A549 (cell line): ENCODE measurements around the gene NHSL1. TPM values are rescaled to one million over a fixed set of nuclear protein-coding genes. Genes with fewer than 3 reads are reported as not detected.

ENCODE experiments used
- ATAC-seq, 2 experiments: fragments of 200-7000 bp in 1 of 2; fragments of >200 bp in 1 of 2; cut with Nextera tagmentation in 1 of 2; cut with Tn5 transposase in 1 of 2; 3 replicates each; pipeline versions ENCODE4 v1.8.0 to v1.9.1; 2018 to 2020; ENCODE audit warnings: mild to moderate bottlenecking in 1 of 2, moderate library complexity in 1 of 2
- CTCF ChIA-PET: fragments of 300-600 bp; sonication (Branson Sonifier 250); formaldehyde crosslinking; extraction: SDS; loops from one replicate; lab custom pipeline; 2021; ENCODE audit warnings: antibody characterized with exemption, inconsistent platforms; lab: Yijun Ruan, JAX
- POLR2A ChIA-PET: fragments of 350-600 bp; formaldehyde crosslinking; extraction: SDS; loops from one replicate; lab custom pipeline; 2021; ENCODE audit warnings: antibody characterized with exemption, inconsistent platforms; lab: Yijun Ruan, JAX
- DNase-seq, 2 experiments: peaks; one replicate each; pipeline versions ENCODE4 v3.0.0 to v3.0.0-alpha.2; 2011 to 2016; ENCODE audit warnings: low read depth in 1 of 2, low spot score in 1 of 2
- FAIRE-seq: peaks from 2 replicates; lab custom pipeline; 2011; peaks lifted over from hg19 to GRCh38; lab: Jason Lieb, UNC
- H3K27ac ChIP-seq, 2 experiments: fragments of >200 bp; sonication (Bioruptor Twin); formaldehyde crosslinking; 3 replicates each; pipeline ENCODE4 v1.5.1; 2016 to 2017
- H3K4me1 ChIP-seq: fragments of >200 bp; sonication (Bioruptor Twin); formaldehyde crosslinking; 3 replicates; pipeline ENCODE4 v1.6.1; 2016
- H3K4me2 ChIP-seq: fragments of >200 bp; sonication (Bioruptor Twin); formaldehyde crosslinking; 3 replicates; pipeline ENCODE4 v1.6.1; 2016
- H3K4me3 ChIP-seq: fragments of >200 bp; sonication (Bioruptor Twin); formaldehyde crosslinking; 3 replicates; pipeline ENCODE4 v1.5.1; 2016
- H3K9me3 ChIP-seq: fragments of >200 bp; sonication (Bioruptor Twin); formaldehyde crosslinking; 3 replicates; pipeline ENCODE4 v1.6.1; 2016
- ATOH8 ChIP-seq: fragments of 250-450 bp; sonication (Bioruptor Pico); IDR thresholded peaks from 2 replicates; pipeline ENCODE4 v1.5.0; 2020; ENCODE audit warnings: low read depth, mild to moderate bottlenecking, moderate library complexity
- BCL3 ChIP-seq: fragments of >200 bp; sonication (Bioruptor Twin); formaldehyde crosslinking; IDR thresholded peaks from 3 replicates; pipeline ENCODE4 v1.6.1; 2016
- BHLHE40 ChIP-seq: IDR thresholded peaks from 2 replicates; pipeline ENCODE4 v1.6.1; 2012; ENCODE audit warnings: low read depth, low read length, inconsistent platforms
- CEBPB ChIP-seq, 2 experiments: fragments of >200 bp in 1 of 2; sonication (Bioruptor Twin) in 1 of 2; formaldehyde crosslinking in 1 of 2; IDR thresholded peaks; 2 replicates each; pipeline ENCODE4 v1.6.1; 2012 to 2016
- CHD2 ChIP-seq: fragments of 150-350 bp; IDR thresholded peaks from 2 replicates; pipeline ENCODE4 v1.6.1; 2014; ENCODE audit warnings: low read length; ENCODE audit not compliant: partially characterized antibody
- CHD4 ChIP-seq: fragments of 200-600 bp; sonication (generic); IDR thresholded peaks from 2 replicates; pipeline ENCODE4 v1.6.1; 2016; ENCODE audit warnings: antibody characterized with exemption, mild to moderate bottlenecking, borderline replicate concordance
- EHMT2 ChIP-seq: fragments of 200-600 bp; sonication (generic); IDR thresholded peaks from 2 replicates; pipeline ENCODE4 v1.6.1; 2016; ENCODE audit warnings: antibody characterized with exemption, low read depth, mild to moderate bottlenecking, moderate library complexity
- ELK1 ChIP-seq: fragments of 150-350 bp; IDR thresholded peaks from 2 replicates; pipeline ENCODE4 v1.6.1; 2014; ENCODE audit warnings: low read depth, mild to moderate bottlenecking, low read length
- ESRRA ChIP-seq: fragments of 150-350 bp; IDR thresholded peaks from 2 replicates; pipeline ENCODE4 v1.6.1; 2014; ENCODE audit warnings: mild to moderate bottlenecking, low read length, borderline replicate concordance
- FOSB ChIP-seq: fragments of 250-450 bp; sonication (Bioruptor Pico); IDR thresholded peaks from 2 replicates; pipeline ENCODE4 v1.5.0; 2020; ENCODE audit warnings: mild to moderate bottlenecking, moderate library complexity
- FOSL2 ChIP-seq, 2 experiments: fragments of 450-650 bp in 1 of 2; fragments of >200 bp in 1 of 2; sonication (Bioruptor Twin) in 1 of 2; formaldehyde crosslinking; IDR thresholded peaks; 2 replicates each; pipeline versions ENCODE4 v1.5.0 to v1.6.1; 2016 to 2020; ENCODE audit warnings: mild to moderate bottlenecking in 1 of 2, moderate library complexity in 1 of 2
- GATA3 ChIP-seq: IDR thresholded peaks from 2 replicates; pipeline ENCODE4 v1.6.1; 2012; ENCODE audit warnings: borderline replicate concordance
- HEYL ChIP-seq: fragments of 250-450 bp; sonication (Bioruptor Pico); IDR thresholded peaks from 2 replicates; pipeline ENCODE4 v1.8.0; 2021; ENCODE audit warnings: mild to moderate bottlenecking, moderate library complexity
- HMGXB4 ChIP-seq: fragments of 250-450 bp; sonication (Bioruptor Pico); IDR thresholded peaks from 2 replicates; pipeline ENCODE4 v1.5.0; 2021; ENCODE audit warnings: mild to moderate bottlenecking, moderate library complexity, borderline replicate concordance
- HOXA7 ChIP-seq: fragments of 250-450 bp; sonication (Bioruptor Pico); IDR thresholded peaks from 2 replicates; pipeline ENCODE4 v1.5.0; 2020; ENCODE audit warnings: mild to moderate bottlenecking, moderate library complexity
- HOXB5 ChIP-seq: fragments of 250-450 bp; sonication (Bioruptor Pico); IDR thresholded peaks from 2 replicates; pipeline ENCODE4 v1.5.0; 2020; ENCODE audit warnings: mild to moderate bottlenecking, moderate library complexity
- KDM1A ChIP-seq: fragments of 200-600 bp; sonication (generic); IDR thresholded peaks from 2 replicates; pipeline ENCODE4 v1.6.1; 2016; ENCODE audit warnings: low read depth, mild to moderate bottlenecking
- KDM5A ChIP-seq: fragments of 200-600 bp; sonication (generic); IDR thresholded peaks from 2 replicates; pipeline ENCODE4 v1.6.1; 2016; ENCODE audit warnings: antibody characterized with exemption, mild to moderate bottlenecking
- MAZ ChIP-seq: fragments of 150-350 bp; IDR thresholded peaks from 2 replicates; pipeline ENCODE4 v1.6.1; 2014; ENCODE audit warnings: antibody characterized with exemption, low read depth, low read length, borderline replicate concordance
- MYC ChIP-seq: IDR thresholded peaks from 2 replicates; pipeline ENCODE4 v1.6.1; 2012; ENCODE audit warnings: mild to moderate bottlenecking, inconsistent platforms, low read length, improper control_type of control experiment, borderline replicate concordance
- NFE2L2 ChIP-seq: fragments of 150-350 bp; conservative IDR thresholded peaks from 2 replicates; pipeline ENCODE4 v1.6.1; 2014; ENCODE audit warnings: low read length
- NPAS2 ChIP-seq: fragments of 250-450 bp; sonication (Bioruptor Pico); IDR thresholded peaks from 2 replicates; pipeline ENCODE4 v1.8.0; 2022; ENCODE audit warnings: mild to moderate bottlenecking, moderate library complexity, borderline replicate concordance
- NR3C1 ChIP-seq: fragments of >200 bp; sonication (Bioruptor Twin); formaldehyde crosslinking; IDR thresholded peaks from 3 replicates; pipeline ENCODE4 v1.6.1; 2017
- POLR2A ChIP-seq: IDR thresholded peaks from 2 replicates; pipeline ENCODE4 v1.6.1; 2012; ENCODE audit warnings: mild to moderate bottlenecking, low read length
- REST ChIP-seq: fragments of 200-600 bp; sonication (generic); IDR thresholded peaks from 2 replicates; pipeline ENCODE4 v1.6.1; 2016; ENCODE audit warnings: antibody characterized with exemption, mild to moderate bottlenecking, moderate library complexity
- RFX5 ChIP-seq: fragments of 450-650 bp; IDR thresholded peaks from 2 replicates; pipeline ENCODE4 v1.7.1; 2014; ENCODE audit warnings: antibody characterized with exemption, mild to moderate bottlenecking, moderate library complexity
- TFCP2L1 ChIP-seq: fragments of 250-450 bp; sonication (Bioruptor Pico); IDR thresholded peaks from 2 replicates; pipeline ENCODE4 v1.5.0; 2021; ENCODE audit warnings: mild to moderate bottlenecking
- TP53 ChIP-seq: fragments of 250-450 bp; sonication (Bioruptor Pico); IDR thresholded peaks from 2 replicates; pipeline ENCODE4 v1.5.0; 2021; ENCODE audit warnings: mild to moderate bottlenecking, moderate library complexity
- USF2 ChIP-seq: fragments of 450-650 bp; IDR thresholded peaks from 2 replicates; pipeline ENCODE4 v1.6.1; 2014; ENCODE audit warnings: antibody characterized with exemption
- ZSCAN20 ChIP-seq: fragments of 250-450 bp; sonication (Bioruptor Pico); IDR thresholded peaks from 2 replicates; pipeline ENCODE4 v1.8.0; 2022; ENCODE audit warnings: mild to moderate bottlenecking, moderate library complexity
- WGBS: methylation state at CpG from one replicate; pipeline ENCODE4 v1.1.6; 2017; ENCODE audit errors: missing lambda C conversion rate; 5-methylcytosine and 5-hydroxymethylcytosine counted together
- polyA plus RNA-seq, 4 experiments: library from polyadenylated mRNA; depleted of rRNA in 3 of 4; stranded (reverse); fragments of >200 nt; fragmentation: RNase III in 1 of 4; extraction: RNeasy Plus Mini Kit Qiagen cat#74134 plus additional on column Dnase treatment in 1 of 4; gene quantifications; 2 replicates in 3 of 4; 3 replicates in 1 of 4; pipeline ENCODE4 v1.2.3, GENCODE V29; 2011 to 2017

NHSL1 gene
- polyA plus RNA-seq, 2 of the 4 experiments (the other 2 are of a cell fraction), result 1.6 to 2.8 TPM

GRCh38 chr6:138377844-138378243 is 121.5 kb downstream of the NHSL1 start, which contains the start of gene SMIM28 (continued):
- TF ChIP-seq MAZ (no peak), BHLHE40 (no peak), NPAS2 (no peak)

GRCh38 chr6:138377042-138377441 is 122.3 kb downstream of the NHSL1 start:
- POLR2A ChIA-PET, result interaction anchor here (0.7 kb wide), 1 partner anchor 216 kb away, joined by 3 read pairs; no protein-coding TSS in a partner anchor
- no peak for TF ChIP-seq USF2
- no peak for TF ChIP-seq FOSL2 (IDR thresholded peaks at IDR 0.05)
- TF ChIP-seq FOSL2 (CRISPR knock-in tag; IDR thresholded peaks at IDR 0.05), result no peak
- TF ChIP-seq ZSCAN20, result no peak
- no peak for TF ChIP-seq HEYL
- TF ChIP-seq CEBPB (IDR thresholded peaks at IDR 0.05), result no peak
- TF ChIP-seq ESRRA, result no peak
- no peak for TF ChIP-seq NR3C1
- TF ChIP-seq TFCP2L1 (CRISPR knock-in tag), result no peak
- TF ChIP-seq ATOH8 (CRISPR knock-in tag), result no peak
- no peak for TF ChIP-seq POLR2A
- TF ChIP-seq ELK1, result no peak
- TF ChIP-seq HMGXB4, result no peak
- TF ChIP-seq KDM1A, result no peak
- no peak for TF ChIP-seq HOXA7 (CRISPR knock-in tag)
- TF ChIP-seq KDM5A, result no peak
- no peak for TF ChIP-seq TP53
- no peak for TF ChIP-seq EHMT2
- Histone ChIP-seq H3K4me3 (no peak overlapping the region), H3K4me1 (peaks cover 8% of the 10 kb centered on the region), H3K4me2 (no peak overlapping the region), H3K9me3 (no peaks in the 10 kb centered on the region), H3K27ac (no peak overlapping the region)
- FAIRE-seq (no peak), DNase-seq (no peak), ATAC-seq (no peak)
- CTCF ChIA-PET, result interaction anchor here (0.6 to 1.1 kb wide), 2 partner anchors 26 to 72 kb away, joined by 3 to 4 read pairs; no protein-coding TSS in a partner anchor

DNA sequence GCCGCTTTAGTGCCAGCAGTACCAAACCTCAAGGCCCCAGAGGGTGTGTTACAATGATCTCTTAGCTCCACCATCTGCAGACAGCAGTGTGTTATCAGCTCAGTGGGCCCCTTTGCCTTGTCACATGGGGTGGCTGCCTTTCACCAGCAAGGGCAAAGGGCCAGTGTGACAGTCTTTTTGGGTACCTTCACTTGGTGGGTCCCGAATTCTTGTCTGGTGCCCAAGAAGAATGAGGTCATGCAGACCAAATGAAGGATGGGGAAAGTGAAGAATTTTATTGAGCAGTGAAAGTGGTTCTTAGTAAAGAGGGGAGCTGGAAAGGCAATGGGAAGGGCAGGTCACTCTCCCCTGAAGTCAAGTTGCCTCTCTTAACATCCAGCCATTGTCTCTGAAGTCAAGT is 124.5 kb downstream of the NHSL1 start:
- ChIA-PET POLR2A (no interaction called here), CTCF (no interaction called here)
- DNase-seq (no peak), FAIRE-seq (no peak), ATAC-seq (no peak)
- H3K4me3 ChIP-seq, result no peak overlapping the region
- H3K4me1 ChIP-seq, result peaks cover 22% of the 10 kb centered on the region
- H3K4me2 ChIP-seq, result no peak overlapping the region
- no peaks in the 10 kb centered on the region for H3K9me3 ChIP-seq
- H3K27ac ChIP-seq, result no peak overlapping the region
- TF ChIP-seq GATA3 (no peak), NFE2L2 (no peak), CHD4 (no peak), HOXB5 (CRISPR knock-in tag) (no peak), MYC (no peak), FOSB (CRISPR knock-in tag) (no peak), REST (no peak), BCL3 (no peak), RFX5 (no peak), FOSL2 (IDR thresholded peaks at IDR 0.05) (no peak), FOSL2 (CRISPR knock-in tag; IDR thresholded peaks at IDR 0.05) (no peak), CHD2 (no peak)
- 81% methylated on average over 1 of the region's 2 CpGs for WGBS
